Measurements from ENCODE around the gene DENND1A.
"Not testable (repeated sequence)": the region's sequence is repeated elsewhere in the genome, so short reads cannot be mapped to it uniquely, and the experiment has no call there.

DENND1A gene

DNA sequence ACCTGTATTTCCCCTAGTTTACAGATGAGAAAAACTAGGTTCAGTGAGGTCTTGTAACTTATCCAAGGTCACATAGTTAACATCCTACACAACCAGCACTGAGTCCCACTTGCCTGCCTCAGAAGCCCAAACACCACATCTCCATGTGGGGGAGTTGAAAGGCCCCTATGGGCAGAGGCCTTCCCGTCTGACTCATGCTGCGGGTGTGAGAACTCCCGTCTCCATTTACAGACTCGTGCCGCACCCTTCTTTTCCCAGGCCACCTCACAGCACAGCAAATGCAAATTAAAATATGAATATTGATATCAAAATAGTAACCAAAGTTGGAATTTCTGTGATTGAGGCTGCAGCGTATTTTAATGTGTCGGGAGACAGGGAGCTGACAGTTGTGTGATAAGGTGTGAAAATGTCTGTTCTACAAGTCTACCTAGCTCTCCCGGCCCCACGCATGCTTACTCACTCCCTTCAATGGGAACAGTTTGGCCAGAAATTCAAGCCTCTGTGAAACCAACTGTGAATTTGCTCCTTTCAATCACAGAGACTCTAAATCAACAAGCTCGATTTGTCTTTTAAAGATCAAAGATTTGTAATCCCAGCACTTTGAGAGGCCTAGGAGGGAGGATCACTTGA is 483.8 kb downstream of the DENND1A start:
- DNase-seq, result no peak

DNA sequence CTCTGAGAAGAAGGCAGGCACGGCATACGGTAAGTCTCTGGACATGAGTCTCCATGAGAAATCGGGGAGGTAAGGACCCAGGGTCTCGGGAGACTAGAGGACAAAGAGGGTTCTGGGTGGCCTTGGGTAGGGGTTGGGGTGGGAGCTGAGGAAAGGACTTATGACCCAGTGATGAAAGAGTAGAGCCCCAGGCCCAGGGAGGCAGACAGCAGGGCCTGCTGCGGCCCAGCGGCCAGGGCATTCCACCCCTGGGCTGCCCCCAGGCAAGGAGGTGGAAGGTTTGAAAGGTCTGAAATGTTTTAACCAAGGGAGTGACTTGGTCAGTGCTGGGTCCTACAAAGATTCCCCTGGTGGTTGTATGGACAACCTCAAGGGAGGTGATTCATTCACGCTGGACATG is 484.8 kb downstream of the DENND1A start:
- no peak for DNase-seq

DNA sequence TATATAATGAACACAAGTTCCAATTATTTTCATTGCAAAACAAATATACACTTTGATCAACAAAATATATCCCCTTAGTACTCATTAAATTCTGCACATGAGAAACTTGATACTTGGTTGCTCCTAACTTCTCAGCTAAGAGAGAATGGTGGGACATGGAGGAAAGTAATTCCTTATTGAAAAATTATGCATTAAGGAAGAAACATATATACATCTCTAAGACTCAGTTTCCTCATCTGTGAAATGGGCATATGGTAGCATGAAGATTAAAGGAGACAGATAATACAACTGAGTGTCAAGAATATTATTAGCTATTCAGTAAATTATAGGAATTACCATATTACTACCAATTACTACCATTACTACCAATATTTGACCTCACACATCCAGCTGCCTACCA is 488.2 kb downstream of the DENND1A start:
- DNase-seq, result no peak

DNA sequence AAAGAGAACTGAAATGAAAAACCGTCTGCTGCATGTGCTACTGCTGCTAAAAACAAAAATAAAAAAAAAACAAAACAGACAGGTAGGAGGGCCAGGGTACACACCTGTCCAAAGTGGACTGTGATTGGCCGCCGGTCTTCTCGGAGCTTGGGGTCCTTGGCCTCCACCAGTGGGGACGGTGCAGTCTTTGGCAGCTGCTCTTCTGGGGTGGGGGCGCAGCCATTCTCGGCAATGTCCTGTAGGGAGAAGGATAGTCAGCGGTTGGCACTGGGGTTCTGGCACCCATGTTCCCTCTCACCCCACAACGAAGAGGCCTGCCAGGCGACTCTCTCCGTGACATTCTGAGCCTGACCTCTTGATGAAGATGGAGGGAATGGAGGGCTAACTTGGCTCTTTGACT is 489.7 kb downstream of the DENND1A start:
- DNase-seq, result no peak

DNA sequence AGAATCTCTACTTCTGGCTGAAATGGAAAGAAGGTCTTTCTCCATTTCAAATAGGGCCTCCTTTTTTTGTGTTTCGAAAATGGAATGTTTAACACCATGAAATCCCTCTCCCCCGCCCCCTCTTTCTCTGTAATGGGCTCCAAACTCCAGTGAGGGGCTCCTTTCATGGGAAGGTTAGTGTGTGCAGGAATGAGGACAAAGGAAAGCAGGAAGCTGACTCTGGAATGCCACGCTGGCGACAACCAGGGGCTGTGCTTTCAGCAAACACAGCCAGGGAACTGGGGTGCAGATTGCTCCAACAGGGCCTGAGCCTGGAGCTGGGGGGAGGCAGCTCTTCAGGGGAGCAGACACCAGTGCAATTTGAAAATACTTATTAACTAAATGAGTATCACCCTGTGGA is 491.1 kb downstream of the DENND1A start:
- DNase-seq, result no peak

DNA sequence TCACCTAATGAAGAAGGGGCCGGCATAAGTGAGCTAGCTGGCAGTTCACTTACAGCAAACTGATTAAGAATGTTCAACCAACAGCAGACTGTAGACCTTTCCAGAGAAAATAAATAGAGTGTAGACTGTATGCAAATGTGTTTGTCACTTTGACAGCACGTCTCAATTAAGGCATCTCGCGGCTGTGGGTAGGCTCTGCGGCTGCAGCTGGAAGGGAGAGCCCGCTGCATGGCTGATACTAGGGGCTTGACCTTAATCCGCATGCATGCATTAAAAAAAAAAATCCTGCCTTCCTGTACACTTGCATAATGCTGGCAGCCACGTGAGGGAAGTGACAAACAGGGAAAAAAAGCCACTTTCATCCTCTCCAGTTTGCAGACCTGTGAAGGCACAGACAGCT is 491.6 kb downstream of the DENND1A start:
- DNase-seq, result no peak

DNA sequence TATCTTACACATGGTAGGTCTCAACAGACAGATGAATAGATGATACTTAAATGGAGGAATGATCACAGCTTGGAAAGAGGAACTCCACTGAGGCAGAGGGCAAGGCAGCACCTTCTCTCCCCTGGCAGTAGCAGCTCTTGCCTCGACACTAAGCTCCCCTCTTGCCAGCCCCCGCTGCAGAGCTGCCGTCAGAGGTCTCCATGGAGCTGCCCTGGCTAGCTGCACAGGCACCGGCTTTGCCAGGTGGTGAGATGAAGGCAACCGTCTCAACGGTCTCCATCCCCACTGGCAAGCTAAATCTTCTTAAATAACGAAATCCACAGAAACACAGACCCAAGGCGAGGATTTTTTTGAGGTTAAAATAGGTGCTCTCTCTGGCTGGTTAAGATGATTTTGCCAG is 492.7 kb downstream of the DENND1A start:
- no peak for DNase-seq

DNA sequence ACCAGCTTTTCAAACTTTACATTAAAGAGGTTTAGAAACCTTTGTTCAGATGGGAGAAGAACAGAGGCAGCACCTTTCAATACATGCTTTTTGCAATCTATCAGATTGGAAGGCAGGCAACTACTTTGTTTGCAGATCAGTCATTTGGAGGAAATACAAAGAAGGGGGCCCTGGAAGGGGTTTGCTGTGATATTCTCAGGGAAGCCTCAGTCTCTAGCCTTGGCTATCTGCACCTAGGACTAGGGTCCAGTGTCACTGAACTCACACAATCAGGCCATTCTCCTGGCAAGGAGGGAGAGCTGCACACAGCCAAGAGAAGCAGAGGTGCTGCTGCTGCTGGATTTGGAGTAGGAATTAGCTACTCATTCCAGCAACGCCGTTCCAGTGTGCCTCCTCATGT is 494.5 kb downstream of the DENND1A start:
- DNase-seq, result no peak

DNA sequence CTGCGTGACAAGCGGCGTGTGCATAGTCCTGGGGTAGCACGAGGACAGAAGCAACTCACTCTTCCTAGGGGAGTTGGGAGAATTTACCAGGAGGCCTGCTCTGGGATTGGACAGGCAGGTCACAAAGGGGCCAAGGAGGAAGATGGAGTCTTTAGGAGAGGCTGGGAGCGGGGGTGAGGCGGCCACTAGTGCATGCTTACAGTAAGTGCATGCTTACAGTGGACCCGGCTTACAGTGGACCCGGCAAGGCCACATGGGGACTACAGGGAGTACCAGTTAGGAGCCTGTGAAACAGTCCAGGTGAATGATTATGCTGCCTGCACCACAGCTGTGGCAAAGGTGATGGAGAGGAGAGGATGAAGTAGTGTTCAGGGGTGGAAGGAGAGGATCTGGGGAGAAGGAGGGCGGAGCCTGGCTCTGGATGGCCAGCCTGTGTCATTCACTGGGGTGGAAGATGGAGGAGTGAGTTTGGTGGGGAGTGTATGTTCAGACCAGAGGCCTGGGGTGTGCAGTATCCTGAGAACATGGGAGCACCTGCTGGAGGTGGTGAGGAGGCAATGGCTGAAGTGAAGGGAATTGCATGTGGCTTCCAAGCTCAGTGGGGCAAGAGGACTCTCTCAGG is 495.2 kb downstream of the DENND1A start:
- DNase-seq, result no peak

DNA sequence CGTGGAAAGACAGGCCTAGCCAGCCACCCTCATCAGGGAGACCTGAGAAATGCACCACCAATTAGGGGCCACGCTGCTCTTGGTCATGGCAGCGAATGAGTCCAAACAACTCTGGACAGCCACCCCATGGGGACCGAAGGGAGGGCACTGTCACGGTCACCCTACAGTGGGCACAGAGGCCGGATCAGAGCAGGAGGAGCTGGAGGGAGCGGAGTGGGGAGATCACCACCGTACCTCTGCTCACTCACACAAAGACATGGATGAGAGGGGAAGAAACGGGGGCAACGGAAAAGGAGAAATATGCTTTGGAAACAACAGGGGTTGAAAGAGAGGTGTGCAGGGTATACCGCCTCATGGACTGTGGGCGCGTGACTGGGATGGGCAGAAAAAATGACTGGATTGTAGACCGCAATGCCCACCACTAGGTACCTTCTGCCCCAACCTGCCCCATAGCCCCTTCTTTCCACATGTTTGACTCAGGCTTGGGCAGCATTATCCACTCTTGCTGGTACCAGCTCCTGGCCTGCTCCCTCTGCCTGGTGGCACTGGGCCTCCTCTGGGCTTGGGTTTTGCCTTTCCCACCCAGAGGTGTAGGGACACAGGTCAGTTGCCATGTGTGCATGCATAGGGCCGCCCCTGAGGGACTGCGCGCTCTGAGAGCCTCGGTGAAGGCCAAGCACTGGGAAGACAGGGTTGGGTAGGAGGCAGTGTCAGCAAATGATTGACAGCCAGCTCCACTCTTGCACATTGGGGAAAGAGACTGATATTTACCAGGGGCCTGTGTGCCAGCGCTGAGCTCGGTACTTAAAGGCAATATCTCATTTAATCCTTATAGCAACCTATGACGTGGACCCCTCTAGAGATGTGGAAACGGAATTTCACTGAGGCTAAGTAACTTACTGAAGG is 497.3 kb downstream of the DENND1A start:
- DNase-seq, result no peak

DNA sequence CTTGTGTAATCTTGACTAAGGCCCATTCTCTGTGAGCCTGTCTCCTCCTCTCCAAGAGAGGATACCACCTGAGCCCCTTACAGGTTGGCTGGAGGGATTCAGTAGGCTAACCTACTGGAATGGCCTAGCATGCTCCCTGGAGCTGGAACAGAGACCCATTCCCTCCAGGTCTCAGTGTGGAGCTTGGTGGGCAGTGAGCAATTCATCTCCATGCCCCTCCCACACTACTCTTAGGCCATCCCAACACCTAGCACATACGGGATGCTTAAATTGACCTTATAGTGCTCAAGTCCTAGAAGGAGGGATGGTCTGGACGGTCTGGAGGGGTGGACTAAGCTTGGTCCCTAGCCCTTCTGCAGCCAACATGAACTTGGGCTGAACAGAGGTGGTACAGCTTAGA is 498.3 kb downstream of the DENND1A start:
- no peak for DNase-seq

DNA sequence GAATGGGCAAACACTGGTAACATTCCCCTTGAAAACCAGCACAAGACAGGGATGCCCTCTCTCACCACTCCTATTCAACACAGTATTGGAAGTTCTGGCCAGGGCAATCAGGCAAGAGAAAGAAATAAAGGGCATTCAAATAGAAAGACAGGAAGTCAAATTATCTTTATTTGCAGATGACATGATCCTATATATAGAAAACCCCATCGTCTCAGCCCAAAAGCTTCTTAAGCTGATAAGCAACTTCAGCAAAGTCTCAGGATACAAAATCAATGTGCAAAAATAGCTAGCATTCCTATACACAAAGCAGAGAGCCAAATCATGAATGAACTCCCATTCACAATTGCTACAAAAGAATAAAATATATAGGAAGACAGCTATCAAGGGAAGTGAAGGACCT is 501.5 kb downstream of the DENND1A start:
- DNase-seq, result not testable (repeated sequence)

DNA sequence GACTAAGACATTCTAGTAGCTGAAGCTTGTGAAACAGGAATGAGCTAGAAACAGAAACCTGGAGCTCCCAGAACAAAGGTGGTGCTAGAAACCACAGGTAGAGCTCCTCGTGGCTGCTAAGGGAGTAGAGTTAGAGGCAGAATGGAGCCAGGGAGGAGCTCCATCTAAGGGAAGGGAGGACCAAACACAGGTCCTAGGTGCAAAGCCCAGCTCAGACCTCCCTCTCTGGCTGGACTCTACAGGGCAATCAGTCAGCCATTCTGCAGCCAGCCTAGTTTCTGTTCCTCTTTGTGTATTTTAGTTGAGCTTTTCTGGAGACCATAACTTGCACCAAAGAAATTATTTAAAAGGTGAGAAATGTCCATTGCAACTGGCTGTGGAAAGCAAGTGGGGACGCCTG is 503.5 kb downstream of the DENND1A start:
- DNase-seq, result no peak

DNA sequence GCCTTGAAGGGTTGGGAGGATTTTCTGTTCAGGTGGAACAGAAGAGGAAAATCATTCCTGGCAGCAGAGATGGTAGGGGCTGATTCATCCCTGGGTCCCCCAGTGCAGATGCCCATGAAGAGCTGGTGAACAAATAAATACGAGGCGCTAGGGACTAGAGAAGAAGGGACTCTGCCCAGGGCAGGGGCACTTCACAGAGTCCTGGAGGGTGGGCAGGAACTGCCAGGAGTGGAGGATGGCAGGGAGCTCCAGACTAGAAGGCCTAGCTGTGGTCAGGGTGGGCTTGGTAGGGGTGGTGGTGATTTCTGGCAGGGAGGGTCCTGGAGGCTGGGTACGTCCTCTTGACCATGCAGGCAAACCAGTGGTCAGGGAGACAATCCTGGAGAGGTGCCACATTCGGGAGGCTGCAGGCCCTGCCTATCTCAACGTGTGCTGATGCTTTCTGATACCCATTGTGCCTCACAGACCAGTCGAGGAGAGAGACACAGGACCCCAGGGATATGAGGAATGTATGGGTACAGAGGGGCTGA is 504.0 kb downstream of the DENND1A start:
- no peak for DNase-seq

DNA sequence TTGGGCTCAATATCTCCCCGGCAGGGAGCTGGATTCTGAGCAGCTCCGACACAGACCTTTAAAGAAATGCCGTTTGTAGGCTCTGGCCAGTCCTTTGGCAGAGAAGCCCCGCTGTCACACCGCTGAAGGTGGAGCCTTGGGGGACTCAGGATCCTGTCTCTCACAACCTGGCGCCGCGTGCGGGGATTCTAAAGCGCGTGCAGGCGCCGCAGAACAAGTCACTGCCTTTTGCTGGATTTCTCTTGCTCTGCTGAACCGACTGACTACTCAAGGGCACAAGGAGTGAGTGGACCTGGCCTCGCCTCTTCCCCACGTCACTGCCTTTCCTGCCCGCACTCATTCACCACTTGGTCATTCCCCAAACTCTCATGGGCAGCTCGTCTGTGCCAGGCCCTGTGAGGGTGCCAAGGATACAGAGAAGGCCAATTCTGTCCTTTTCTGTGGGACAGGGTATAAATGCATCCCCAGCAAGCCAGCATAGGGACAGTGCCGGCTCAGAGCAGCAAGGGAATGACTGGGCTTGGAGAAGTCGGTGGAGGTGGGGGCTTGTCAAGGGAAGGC is 504.6 kb downstream of the DENND1A start:
- DNase-seq, result no peak

DNA sequence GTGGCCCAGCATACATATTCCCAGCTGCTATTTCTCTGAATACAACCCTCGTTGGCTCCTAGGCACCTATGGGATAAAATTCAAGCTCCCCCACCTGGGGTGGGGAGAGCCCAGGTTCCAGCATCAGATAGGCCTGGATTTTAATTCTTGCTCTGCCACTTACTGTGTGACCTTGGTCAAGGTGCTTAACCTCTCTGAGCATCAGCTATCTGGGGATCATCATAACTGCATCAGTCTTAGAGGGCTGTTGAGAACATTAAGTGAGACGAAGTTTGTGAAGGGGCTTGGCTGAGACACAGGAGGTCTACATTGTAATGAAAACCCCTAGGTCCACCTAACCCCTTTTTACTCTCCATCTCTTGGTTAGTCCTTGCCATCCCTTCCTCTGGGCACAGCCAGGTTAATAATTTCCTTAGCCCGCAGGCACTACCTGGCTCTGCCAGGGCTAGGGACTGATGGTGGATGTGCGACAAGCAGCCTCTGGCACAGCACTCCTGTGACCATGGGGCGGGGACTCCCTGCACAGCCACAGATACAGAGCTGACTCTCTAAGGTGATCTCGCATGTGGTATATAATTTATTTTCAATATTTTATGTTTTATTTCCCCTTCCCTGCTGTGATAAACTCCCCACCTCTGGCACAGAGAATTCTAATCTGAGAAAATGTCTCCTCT is 505.2 kb downstream of the DENND1A start:
- no peak for DNase-seq

DNA sequence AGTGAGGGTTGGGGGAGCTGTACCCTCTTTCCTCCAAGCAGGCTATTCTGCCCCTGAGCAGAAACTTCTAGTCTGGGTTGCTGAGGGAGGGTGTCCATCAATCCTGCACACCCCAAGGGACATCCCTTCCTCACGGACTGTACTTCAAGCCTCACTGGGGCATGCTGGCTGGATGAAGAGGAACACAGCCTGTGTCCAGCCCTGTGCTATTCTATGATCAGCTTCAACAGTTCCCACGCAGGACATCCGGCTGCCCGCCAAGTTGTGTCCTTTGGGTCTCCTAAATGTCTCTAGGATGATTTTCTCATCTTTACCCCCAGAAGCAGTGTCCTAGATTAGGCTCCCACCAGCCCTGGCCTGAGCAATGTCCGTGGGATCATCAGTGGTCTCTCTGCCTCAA is 505.8 kb downstream of the DENND1A start:
- no peak for DNase-seq

DNA sequence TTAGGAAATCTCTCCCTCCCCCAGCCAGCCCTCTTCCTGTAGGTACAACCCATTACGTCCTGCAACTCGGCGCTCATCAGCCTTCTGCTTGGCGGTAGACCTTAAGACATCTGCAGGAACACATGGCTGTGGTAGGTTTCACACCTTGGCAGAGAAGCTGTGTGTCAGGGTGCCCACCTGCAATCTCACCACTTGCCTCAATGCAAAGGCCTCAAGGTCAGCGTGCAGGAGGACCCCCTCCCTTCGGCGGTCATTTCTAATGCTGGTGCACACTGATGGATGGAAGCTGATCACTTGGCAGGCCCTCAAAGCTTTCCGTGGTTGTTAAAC is 506.6 kb downstream of the DENND1A start:
- no peak for DNase-seq

DNA sequence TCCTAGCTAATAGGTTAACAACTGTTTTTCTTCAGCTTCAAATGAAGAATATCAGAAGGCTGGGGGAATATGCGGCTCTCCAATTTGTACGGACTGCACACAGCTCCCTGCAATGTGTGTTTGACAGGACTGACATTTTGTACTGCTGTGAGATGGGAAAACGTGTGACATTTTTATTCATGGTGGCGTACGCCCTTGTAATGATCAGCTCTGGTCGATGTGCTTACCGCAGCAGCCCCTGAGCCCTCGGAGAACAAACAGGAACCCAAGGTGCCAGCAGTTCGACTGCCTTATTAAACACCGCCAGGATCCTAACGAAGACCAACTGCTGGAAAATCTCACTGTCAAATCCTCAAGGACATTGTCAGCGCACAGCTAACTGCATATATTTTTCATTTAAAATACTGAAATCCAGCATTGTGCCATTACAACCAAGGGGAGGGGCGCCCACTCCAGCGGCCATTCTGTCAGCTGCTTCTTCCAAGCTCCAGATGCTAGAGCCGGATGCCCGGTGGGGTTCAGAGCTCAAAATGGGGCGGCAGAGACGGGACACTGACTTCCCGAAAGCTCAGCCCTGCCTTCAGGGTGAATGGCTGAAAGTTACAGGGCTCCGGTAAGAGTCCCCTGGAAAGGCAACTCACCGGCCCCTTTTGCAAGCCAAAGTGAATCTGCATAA is 507.2 kb downstream of the DENND1A start:
- no peak for DNase-seq

DNA sequence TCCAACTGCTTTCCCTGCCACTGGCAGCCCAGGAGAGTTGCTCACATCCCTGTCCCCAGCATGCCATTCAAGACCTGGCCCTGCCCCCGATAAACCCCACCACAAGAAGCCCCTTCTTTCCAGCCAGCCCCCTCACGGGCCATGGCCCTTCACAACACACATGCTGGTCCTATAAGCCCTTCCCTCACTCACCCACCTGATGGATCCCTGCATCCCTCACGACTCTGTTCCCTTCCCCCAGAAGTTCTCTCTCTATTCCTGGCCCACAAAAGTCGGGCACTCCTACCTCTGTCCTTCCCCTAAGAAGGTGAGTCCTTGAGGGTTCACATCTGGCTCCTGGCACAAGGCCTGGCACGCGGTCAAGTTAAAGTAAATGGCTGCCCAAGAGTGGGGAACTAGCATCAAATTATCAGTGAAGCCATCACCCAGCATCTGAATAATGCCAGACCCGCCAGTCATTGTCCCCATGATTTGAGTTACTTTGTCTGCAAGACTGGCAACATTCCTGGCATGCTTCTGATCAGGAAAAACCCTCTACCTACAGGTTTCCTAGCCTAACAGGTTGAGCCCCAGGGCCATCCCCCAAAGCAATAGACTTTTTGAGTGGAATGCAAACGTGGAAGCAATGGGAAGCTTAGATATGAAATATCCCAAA is 508.0 kb downstream of the DENND1A start:
- no peak for DNase-seq

DNA sequence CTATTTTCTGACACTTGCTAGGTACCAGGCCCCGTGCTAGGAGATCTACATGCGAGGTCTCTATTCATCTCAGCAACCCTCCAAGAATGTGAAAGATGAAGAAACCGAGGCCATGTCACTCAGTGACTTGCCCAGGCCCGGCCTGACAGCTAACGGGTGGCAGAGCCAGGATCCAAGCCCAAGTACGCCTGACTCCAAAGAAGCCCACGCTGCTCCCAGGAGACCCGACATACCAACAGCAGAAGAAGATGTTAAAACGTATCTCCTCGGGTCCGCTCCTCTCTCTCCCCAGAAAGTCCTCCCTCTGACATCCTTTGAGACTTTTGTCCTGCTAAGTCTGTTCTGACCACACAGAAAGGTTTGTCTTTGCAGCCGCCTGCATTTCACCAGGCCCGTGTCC is 508.7 kb downstream of the DENND1A start:
- DNase-seq, result no peak

DNA sequence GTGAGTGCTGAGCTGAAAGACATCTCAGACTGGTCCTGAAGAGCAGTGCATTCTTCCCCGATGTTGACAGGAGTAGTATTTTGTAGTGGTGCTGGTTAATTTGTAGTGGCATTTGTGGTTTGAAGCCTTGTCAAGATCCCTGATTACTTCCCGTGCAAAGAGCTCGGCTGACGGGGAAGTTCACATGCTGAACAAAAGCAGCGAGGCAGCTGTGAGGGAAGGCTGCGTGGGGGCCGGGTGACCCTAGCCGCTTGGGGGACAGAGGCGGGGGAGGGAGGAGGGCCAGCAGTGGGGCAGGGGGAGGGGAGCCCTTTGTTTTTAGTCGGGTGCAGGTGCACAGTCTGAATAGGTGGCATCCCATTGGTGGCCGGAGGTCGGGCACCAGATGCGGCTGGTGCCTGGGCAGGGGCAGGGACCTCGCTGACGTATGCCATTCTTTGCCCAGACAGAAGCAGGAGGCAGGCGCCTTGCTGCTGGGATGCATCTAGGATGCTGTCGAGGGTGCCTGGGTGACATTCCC is 509.3 kb downstream of the DENND1A start:
- DNase-seq, result no peak
